HG02943 (cell line): ENCODE results near the gene PRDM16.

Experiments
- ATAC-seq: cut with Tn5 transposase; IDR thresholded peaks from one replicate; pipeline ENCODE4 v1.9.1; 2021; ENCODE audit warnings: mild to moderate bottlenecking, low read depth, moderate library complexity; ENCODE audit not compliant: unreplicated experiment

The PRDM16 gene

DNA sequence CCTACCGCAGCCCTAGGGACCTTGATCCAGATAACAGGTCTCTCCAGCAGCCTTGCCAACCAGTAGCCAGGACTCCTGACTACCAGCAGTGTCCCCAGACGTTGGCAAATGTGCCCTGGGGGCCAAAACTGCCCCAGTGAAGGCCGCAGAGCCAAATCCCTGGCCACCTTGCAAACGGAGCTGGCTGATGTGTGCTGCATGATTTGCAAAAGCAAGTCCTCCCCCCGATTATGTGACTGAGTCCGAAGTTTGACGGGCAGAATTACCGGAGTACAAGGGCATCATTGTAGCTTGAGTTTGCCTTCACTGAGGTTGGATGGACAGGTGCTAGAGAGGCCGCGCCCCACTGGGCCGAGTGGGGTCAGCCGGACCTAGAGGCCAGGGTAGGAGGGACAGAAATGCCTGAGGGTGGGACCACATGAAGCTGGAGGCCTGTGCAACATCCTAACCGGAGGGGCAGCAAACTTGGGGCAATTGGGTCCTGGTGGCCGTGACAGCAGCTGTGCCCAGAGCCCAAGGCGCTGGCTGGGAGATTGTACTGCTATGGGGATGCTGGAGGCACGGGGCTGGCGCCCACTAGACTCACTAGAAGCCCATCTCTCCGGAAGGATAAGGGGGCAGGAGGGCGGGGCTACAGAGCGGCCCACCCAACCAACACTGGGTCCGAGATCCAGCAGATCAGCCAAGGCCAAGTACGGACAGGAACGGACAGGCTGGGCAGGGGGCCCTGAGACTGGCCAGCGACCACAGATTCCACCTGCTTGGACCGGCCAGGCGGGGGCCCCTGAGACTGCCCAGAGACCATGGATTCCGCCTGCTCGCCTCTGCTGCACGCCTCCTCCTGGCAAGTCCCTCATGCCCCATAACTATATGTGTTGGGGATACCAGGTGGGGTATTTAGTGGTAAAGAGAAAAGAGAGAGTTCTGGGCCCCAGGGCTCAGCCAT, 388.2 kb downstream of the PRDM16 start:
- ATAC-seq: no peak

GRCh38 chr1:3457910-3458883, 389.2 kb downstream of the PRDM16 start:
- no peak for ATAC-seq

DNA sequence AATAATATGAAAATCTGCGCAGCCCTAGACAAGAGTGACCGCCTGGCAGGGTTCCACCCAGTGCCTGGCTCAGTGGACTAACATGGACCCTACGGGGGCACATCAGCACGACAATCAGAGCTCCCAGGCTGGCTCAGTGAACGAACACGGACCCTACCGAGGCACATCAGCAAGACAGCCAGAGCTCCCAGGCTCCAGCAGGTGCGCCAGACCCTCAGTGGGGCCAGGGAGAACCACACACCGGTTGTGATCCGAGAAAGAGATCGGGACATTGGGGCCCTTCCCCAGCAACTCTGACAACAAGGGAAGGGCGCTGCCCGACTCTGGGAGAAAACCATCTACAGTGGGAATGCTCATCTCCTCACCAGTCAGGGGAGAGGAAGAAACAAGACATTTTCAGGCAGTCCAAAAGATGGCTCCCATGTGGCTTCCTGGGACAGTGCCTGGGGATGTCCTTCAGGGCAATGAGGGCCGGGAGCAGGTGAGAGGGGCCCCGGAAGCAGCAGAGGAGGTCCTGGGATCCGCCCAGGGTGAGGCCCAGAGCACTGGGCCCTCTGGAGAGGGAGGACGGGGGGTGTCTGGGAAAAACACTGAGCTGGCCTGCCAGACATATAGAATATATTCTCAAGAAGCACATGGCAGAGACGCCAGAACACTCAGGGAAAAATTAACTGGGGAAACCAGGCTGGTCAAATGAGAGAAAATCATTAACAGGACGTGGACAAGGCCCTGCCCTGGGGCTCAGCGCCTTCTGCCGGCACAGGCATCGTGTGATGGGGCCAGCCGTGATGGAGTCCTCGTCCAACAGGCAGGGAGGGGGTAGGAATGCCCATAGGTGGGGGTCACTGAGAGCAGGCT, 390.3 kb downstream of the PRDM16 start:
- ATAC-seq: no peak

DNA sequence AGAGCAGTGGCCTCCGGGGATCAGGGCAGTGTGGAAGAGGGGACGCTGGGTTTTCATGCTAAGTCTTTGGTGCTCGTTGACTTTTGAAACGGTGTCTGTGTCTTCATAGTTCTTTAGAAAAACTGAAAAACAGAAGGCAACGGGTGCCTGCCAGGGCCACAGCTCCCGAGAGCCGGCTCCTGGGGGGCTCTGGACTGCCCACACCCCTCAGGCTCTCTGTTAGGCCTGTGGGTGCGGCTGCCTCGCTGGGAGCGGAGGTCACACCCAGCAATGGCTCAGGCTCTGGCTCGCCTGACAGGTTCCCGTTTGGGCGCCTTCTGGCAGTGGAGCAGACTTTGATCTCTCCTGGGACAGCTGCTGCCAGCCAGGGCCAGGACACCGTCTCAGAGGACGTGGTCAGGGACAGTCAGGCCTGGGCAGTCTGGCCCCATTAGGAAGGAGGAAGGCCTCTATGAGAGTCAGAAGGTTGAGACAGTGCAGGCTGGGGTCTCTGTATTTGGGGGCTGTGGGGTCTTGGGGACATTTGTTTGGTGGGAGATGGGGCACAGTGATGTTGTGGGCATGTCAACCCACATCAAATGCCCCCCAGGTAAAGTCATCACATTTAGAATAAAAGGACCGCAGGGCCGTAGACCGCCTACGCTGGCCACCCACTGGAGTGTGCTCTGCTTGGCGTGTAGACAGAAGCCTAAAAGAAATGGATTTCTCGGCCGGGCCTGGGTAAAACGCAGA, 391.1 kb downstream of the PRDM16 start:
- no peak for ATAC-seq

DNA sequence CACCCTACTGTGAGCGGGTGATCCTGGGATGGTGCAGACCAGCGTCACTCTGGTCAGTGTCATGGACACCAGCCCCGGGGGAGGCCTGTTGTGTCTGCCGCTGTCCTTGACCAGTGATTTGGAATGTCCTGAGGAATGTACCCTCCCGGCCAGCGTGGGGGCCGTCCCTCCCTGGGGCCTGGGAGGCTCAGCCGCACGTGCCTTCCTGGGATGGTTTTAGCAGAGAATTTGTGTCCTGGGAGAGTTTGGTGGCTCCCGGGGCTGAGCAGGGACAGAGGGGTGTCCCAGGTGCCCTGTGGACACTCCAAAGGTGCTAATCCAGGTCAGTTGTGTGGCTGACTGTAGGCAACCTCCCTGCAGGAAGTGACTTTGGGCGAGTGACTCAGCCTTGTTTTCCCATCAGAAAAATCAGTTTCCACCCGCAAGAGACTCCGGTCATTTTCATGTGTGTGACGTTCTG, 391.7 kb downstream of the PRDM16 start:
- ATAC-seq: no peak

GRCh38 chr1:3461238-3461933, 392.4 kb downstream of the PRDM16 start:
- ATAC-seq: no peak

DNA sequence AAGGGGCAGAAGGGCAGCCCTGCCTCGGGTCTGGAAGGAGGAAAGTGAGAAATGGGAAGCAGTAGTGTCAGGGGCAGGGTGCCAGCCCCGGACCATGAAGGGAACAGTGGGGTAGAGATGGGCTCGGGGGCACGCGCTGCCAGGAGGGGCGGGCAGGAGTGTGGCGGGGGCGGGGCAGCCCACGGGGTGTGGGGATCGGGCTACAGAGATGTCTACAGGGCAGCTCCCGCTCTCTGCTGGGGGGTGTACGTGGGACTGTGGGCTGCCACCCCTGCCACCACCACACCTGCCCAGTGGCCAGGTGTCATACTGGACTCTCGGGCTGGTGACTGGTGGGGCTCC, 392.9 kb downstream of the PRDM16 start:
- no peak for ATAC-seq

- ATAC-seq: no peak
Observed at GRCh38 chr1:3462356-3463012, 393.5 kb downstream of the PRDM16 start.

GRCh38 chr1:3463013-3463385, 394.0 kb downstream of the PRDM16 start:
- ATAC-seq: no peak

DNA sequence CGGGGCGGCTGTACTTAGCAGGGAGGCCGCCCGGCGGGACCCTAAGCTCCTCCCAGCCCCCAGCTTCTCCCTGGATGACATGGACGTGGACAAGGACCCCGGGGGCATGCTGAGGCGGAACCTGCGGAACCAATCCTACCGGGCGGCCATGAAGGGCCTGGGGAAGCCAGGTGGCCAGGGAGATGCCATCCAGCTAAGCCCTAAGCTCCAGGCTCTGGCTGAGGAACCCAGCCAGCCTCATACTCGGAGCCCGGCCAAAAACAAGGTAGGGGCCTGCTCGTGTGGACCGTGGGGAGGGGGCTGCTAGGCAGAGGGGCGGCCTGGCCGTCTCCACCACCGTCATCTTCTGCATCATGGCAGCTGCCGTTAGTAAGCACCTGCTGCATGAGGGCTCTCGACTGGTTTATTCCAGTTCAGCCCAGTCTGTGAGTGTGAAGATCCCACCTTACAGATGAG, 394.4 kb downstream of the PRDM16 start:
- ATAC-seq: no peak

GRCh38 chr1:3463891-3464648, 395.1 kb downstream of the PRDM16 start:
- ATAC-seq: no peak

- ATAC-seq: no peak
Observed at GRCh38 chr1:3464649-3465025, 395.6 kb downstream of the PRDM16 start.

DNA sequence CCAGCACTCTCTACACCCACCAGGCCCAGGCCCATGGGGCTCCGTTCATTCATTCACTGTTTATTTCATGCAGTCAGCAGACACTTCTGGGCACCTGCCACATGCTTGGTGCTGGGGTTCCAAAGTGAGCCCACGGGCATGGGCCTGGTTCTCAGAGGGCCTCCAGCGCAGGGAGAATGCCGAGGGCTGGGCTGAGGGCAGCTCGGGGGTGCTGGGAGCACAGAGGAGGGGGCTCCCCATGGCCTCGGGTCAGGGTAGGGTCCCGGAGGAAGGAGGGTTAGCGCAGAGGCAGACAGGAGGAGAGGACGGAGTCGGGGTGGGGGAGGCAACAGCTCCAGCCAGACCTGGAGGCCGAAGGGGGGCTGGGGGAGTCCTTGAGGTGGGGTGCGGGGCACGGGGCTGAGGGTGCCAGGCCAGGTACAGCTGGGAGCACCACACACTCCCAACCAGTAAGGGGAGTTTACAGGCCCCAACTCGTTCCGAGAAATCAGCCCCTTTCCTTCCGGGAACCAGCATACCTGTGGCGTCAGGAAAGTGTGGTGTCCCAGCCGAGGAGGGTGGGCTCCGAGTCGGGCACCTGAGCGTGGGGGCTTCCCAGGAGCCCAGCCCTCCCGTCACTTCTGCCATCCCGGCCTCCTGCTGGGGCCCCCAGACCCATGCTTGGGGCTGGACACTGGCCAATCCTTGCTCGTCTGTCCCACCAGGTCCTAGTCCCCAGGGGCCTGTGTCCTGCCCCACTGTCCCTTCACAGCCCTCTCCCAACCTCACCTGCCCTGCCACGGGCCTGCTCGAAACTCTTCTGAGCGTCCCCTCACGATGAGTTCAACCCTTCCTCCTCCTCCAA, 396.3 kb downstream of the PRDM16 start:
- ATAC-seq: no peak

GRCh38 chr1:3465935-3466321, 396.9 kb downstream of the PRDM16 start:
- no peak for ATAC-seq

DNA sequence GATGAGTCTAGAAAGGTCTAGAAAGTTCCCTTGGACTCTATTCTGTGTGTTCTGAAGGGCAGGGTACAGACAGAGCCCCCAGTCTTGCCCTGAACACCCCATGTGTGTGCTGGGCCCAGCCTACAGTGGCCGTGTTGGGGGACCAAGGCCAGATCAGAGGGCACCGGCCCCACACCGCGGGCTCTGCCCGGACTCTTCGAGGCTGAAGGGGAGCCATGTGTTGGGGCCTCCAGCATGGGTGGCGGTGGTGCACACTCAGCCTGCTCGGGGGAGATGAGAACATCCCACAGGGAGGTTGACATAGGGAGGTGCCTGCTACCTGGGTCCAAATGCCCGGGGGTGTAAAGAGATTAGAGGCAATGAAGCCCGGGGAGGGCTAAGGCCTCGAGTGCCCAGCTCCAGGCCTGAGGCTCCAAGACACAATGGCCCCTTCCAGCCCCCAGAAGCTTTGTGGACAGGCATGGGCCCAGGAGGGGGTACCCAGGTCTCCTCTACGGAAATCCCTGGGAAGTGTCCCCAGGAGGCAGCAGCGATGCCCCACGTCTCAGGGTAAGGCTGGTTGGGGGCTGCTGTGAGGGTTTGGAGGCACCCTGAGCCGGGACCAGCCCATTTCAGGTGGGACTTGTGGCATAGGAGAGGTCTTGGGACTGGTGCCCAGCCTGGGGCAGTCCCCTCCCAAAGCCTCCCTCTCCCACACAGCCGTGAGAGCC, 397.5 kb downstream of the PRDM16 start:
- ATAC-seq: no peak
